Mesenchymal stem cell (in vitro differentiated cells and primary cell): ENCODE data around the gene GRK3. TPM values are rescaled to one million over a fixed set of nuclear protein-coding genes. Genes with fewer than 3 reads are reported as not detected.

ENCODE experiments used
- DNase-seq: peaks from one replicate; pipeline ENCODE4 v3.0.0-alpha.2; 2013
- H2AFZ ChIP-seq: one replicate; pipeline ENCODE4 v1.6.1; 2013; ENCODE audit warnings: low read depth, mild to moderate bottlenecking, control low read depth, inconsistent platforms, low read length, moderate library complexity
- H2AK5ac ChIP-seq: 2 replicates; pipeline ENCODE4 v1.6.1; 2013; ENCODE audit warnings: low read length, moderate library complexity, mild to moderate bottlenecking, inconsistent platforms; ENCODE audit not compliant: severe bottlenecking
- H2BK120ac ChIP-seq: one replicate; pipeline ENCODE4 v1.6.1; 2013; ENCODE audit warnings: low read depth, mild to moderate bottlenecking, inconsistent platforms, low read length, moderate library complexity
- H2BK12ac ChIP-seq, 2 experiments: one replicate each; pipeline ENCODE4 v1.6.1; 2013; ENCODE audit warnings: inconsistent platforms in 2 of 2, low read length in 2 of 2, mild to moderate bottlenecking in 2 of 2, moderate library complexity in 2 of 2, control low read depth in 1 of 2
- H2BK15ac ChIP-seq: one replicate; pipeline ENCODE4 v1.6.1; 2013; ENCODE audit warnings: mild to moderate bottlenecking, low read depth, inconsistent platforms; ENCODE audit not compliant: poor library complexity, severe bottlenecking
- H2BK5ac ChIP-seq: 2 replicates; pipeline ENCODE4 v1.6.1; 2013; ENCODE audit warnings: low read depth, mild to moderate bottlenecking, low read length, control low read depth, inconsistent platforms; ENCODE audit not compliant: poor library complexity, severe bottlenecking
- H3K14ac ChIP-seq, 2 experiments: one replicate each; pipeline ENCODE4 v1.6.1; 2013; ENCODE audit warnings: inconsistent platforms in 2 of 2, low read length in 2 of 2, control low read depth in 1 of 2, mild to moderate bottlenecking in 1 of 2, moderate library complexity in 1 of 2
- H3K18ac ChIP-seq, 2 experiments: one replicate each; pipeline ENCODE4 v1.6.1; 2013; ENCODE audit warnings: inconsistent platforms in 2 of 2, low read length in 2 of 2, control low read depth in 1 of 2, low read depth in 1 of 2, mild to moderate bottlenecking in 1 of 2
- H3K23ac ChIP-seq, 2 experiments: one replicate each; pipeline ENCODE4 v1.6.1; 2013; ENCODE audit warnings: inconsistent platforms in 2 of 2, low read length in 2 of 2, mild to moderate bottlenecking in 2 of 2, moderate library complexity in 2 of 2, control low read depth in 1 of 2
- H3K27ac ChIP-seq: 2 replicates; pipeline ENCODE4 v1.5.1; 2013; ENCODE audit warnings: mild to moderate bottlenecking, moderate library complexity, low read length, control low read depth, inconsistent platforms; ENCODE audit not compliant: poor library complexity, severe bottlenecking
- H3K27me3 ChIP-seq, 2 experiments: 2 replicates each; pipeline versions ENCODE4 v1.6.1 to v1.7.0; 2013; ENCODE audit warnings: low read length in 2 of 2, mild to moderate bottlenecking in 2 of 2, moderate library complexity in 2 of 2, control low read depth in 1 of 2, inconsistent platforms in 1 of 2; ENCODE audit not compliant: control insufficient read depth in 1 of 2, insufficient read depth in 1 of 2
- H3K36me3 ChIP-seq, 2 experiments: 2 replicates each; pipeline versions ENCODE4 v1.6.1 to v1.7.0; 2013; ENCODE audit warnings: low read length in 2 of 2, control low read depth in 1 of 2, inconsistent platforms in 1 of 2, low read depth in 1 of 2, mild to moderate bottlenecking in 1 of 2; ENCODE audit not compliant: insufficient read depth in 2 of 2, control insufficient read depth in 1 of 2
- H3K4ac ChIP-seq, 2 experiments: one replicate each; pipeline ENCODE4 v1.6.1; 2013; ENCODE audit warnings: inconsistent platforms in 2 of 2, low read length in 2 of 2, mild to moderate bottlenecking in 2 of 2, moderate library complexity in 2 of 2, control low read depth in 1 of 2, low read depth in 1 of 2
- H3K4me1 ChIP-seq: 2 replicates; pipeline ENCODE4 v1.6.1; 2013; ENCODE audit warnings: low read depth, low read length, control low read depth; ENCODE audit not compliant: control insufficient read depth, insufficient read depth
- H3K4me2 ChIP-seq: 2 replicates; pipeline ENCODE4 v1.6.1; 2013; ENCODE audit warnings: low read length, mild to moderate bottlenecking, inconsistent platforms; ENCODE audit not compliant: poor library complexity, severe bottlenecking
- H3K4me3 ChIP-seq, 2 experiments: 2 replicates each; pipeline versions ENCODE4 v1.5.1 to v1.7.0; 2013; ENCODE audit warnings: low read length in 2 of 2, mild to moderate bottlenecking in 2 of 2, control low read depth in 1 of 2, low read depth in 1 of 2; ENCODE audit not compliant: insufficient read depth in 1 of 2
- H3K79me1 ChIP-seq: replicated peaks from 2 replicates; pipeline ENCODE4 v1.6.1; 2013; ENCODE audit warnings: mild to moderate bottlenecking, control low read depth, low read length, inconsistent platforms; ENCODE audit not compliant: poor library complexity, severe bottlenecking
- H3K9ac ChIP-seq: 2 replicates; pipeline ENCODE4 v1.7.0; 2013; ENCODE audit warnings: mild to moderate bottlenecking, low read length, moderate library complexity
- H3K9me3 ChIP-seq: 2 replicates; pipeline ENCODE4 v1.7.0; 2013; ENCODE audit warnings: mild to moderate bottlenecking, low read length; ENCODE audit not compliant: control insufficient read depth
- H4K8ac ChIP-seq: one replicate; pipeline ENCODE4 v1.6.1; 2013; ENCODE audit warnings: inconsistent platforms, mild to moderate bottlenecking, low read length, moderate library complexity
- H4K91ac ChIP-seq: one replicate; pipeline ENCODE4 v1.6.1; 2013; ENCODE audit warnings: mild to moderate bottlenecking, low read length, inconsistent platforms
- WGBS: methylation state at CpG from one replicate; pipeline ENCODE4 v1.1.7; 2013; ENCODE audit warnings: mixed read lengths; 5-methylcytosine and 5-hydroxymethylcytosine counted together
- small RNA-seq: library from polyadenylated mRNA; stranded (forward); fragments of <200 nt; extraction: miRNeasy Mini kit (QIAGEN cat#:217004); gene quantifications from one replicate; pipeline ENCODE3, GENCODE V24; 2013; ENCODE audit warnings: low read depth

Gene GRK3

DNA sequence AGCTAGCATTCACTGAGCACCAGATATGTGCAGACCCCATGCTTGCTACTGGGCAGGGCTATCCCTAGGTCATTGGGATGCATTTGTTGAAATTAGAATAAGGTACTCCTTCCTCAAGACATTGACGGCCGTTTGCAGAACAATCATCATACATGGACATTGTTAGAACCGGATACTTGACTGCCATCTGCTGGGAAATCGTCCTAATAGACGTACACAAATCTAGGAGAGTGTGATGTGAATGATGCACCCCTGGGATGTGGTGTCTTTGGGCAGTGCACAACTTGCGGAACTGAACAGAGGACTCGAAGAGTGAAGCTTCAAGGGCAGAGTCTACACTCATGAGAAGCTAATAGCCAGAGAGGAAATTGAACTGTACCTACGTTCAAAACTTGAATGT is 213.4 kb downstream of the GRK3 start:
- 66% methylated on average over 8 of the region's 8 CpGs for WGBS
- Histone ChIP-seq H3K36me3 (no peaks in the 10 kb centered on the region), H2BK12ac (no peak overlapping the region), H2AFZ (no peak overlapping the region), H3K18ac (no peak overlapping the region), H3K4me2 (no peak overlapping the region), H3K4ac (no peak overlapping the region), H2BK5ac (no peak overlapping the region), H3K27me3 (peaks cover 18 to 35% of the 10 kb centered on the region in 2 experiments), H3K4me1 (no peaks in the 10 kb centered on the region), H4K91ac (no peak overlapping the region), H3K79me1 (no peaks in the 10 kb centered on the region), H3K9ac (no peak overlapping the region), H2BK15ac (no peak overlapping the region), H4K8ac (no peak overlapping the region), H3K23ac (no peak overlapping the region), H2BK120ac (no peak overlapping the region), H3K14ac (no peak overlapping the region), H3K27ac (no peak overlapping the region), H3K9me3 (no peaks in the 10 kb centered on the region), H2AK5ac (no peak overlapping the region), H3K4me3 (no peak overlapping the region)
- peak; percentile 54 for DNase-seq

Small RNA genes lying within 50 kb of the gene (small RNA-seq; reads per million reads assigned to genes)
- gene RNA5SP494, result not detected
